ENCODE data around the gene RSPH6A.

DNA sequence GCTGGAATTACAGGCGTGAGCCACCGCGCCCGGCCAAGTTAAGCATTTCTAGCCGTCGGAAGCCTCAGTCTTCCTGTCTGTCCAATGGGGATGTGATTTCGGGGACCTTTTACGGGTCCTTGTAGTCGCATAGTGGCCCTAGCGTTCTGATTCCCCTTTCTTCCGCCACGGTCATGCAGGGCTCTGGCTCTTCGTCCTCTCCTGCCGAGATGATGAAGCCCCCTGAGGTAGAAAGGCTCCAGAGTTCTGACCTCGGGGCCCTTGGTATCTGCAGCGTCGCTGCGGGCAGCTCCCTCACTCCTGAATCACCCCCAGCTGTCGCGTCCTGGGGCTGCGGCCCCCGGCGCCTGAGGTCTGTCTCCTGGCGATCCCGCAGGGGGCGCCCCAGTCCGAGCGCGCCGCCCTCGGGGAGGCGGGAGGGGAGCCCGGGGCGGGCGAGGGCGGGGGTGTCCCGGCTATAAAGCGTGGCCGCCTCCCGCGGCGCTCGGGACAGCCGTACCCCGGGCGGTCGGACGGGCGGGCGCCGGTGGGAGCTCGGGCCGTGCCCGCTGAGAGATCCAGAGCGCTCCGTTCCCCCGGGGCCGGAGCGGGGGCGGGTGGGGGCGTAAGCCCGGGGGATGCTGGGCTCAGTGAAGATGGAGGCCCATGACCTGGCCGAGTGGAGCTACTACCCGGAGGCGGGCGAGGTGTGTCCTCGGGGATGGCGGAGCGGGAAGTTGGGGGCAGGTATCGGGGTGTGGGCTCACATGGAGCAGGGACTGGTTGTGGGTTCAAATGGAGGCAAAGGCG is 48.9 kb upstream of the RSPH6A start, which contains the start of gene FOXA3:
- peak; percentile 5 to 47 for TF ChIP-seq CTCF (conservative IDR thresholded peaks at IDR 0.05 in 1 of 2, IDR thresholded peaks at IDR 0.05 in 1 of 2; ENCODE audit: extremely low read depth in 1 of 2, insufficient read depth in 1 of 2, low read depth in 1 of 2, low read length in 2 of 2)
- TF ChIP-seq EZH2 (IDR thresholded peaks at IDR 0.05; ENCODE audit: borderline replicate concordance, low read length): peak; percentile 69
